ENCODE data around the gene SMIM23. TPM values are rescaled to one million over a fixed set of nuclear protein-coding genes. Genes with fewer than 3 reads are reported as not detected.

The SMIM23 gene
- total RNA-seq, 1 donor from 2014 or later: not detected

DNA sequence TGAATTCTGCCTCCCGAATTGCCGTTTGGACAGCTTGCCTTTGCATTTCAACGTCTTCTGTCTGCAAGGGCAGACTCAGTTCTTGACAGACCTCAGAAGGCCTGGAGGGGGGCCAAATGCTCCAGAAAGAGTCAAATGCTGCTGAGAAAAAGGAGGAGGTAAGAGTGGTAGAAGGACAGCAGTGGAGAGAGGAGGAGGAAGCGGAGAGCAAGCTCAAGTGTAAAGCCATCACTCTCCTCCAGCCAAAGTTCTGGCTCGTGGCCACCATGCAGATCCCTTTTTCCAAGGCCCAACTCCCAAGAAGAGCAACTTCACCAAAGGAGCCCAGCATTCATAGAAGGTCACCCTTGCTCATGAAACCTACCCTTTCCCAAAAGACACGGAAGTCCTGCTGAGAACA, 36.9 kb upstream of the SMIM23 start:
- Histone ChIP-seq H3K4me2 (no peak overlapping the region), H3F3A (ENCODE audit: low read depth) (no peaks in the 10 kb centered on the region), H3K27ac (no peak overlapping the region), H2AFZ (replicated peaks) (no peak overlapping the region), H3K9me3 (ENCODE audit: low read depth) (no peaks in the 10 kb centered on the region), H3K4me3 (no peak overlapping the region), H3K27me3 (no peaks in the 10 kb centered on the region), H3K9ac (no peak overlapping the region), H3K36me3 (no peaks in the 10 kb centered on the region), H4K20me1 (ENCODE audit: low read depth) (no peaks in the 10 kb centered on the region), H3K79me2 (ENCODE audit: low read depth) (no peaks in the 10 kb centered on the region), H3K4me1 (no peaks in the 10 kb centered on the region)
- Mint-ChIP-seq H3K36me3 (no peaks in the 10 kb centered on the region), H3K27ac (no peak overlapping the region), H3K4me3 (no peak overlapping the region), H3K9me3 (no peaks in the 10 kb centered on the region), H3K4me1 (peaks cover 9% of the 10 kb centered on the region), H3K27me3 (ENCODE audit: insufficient read depth, low read depth) (peaks cover 9% of the 10 kb centered on the region)
- no peak for DNase-seq (ENCODE audit: low spot score)
- TF ChIP-seq, protein P1, sequence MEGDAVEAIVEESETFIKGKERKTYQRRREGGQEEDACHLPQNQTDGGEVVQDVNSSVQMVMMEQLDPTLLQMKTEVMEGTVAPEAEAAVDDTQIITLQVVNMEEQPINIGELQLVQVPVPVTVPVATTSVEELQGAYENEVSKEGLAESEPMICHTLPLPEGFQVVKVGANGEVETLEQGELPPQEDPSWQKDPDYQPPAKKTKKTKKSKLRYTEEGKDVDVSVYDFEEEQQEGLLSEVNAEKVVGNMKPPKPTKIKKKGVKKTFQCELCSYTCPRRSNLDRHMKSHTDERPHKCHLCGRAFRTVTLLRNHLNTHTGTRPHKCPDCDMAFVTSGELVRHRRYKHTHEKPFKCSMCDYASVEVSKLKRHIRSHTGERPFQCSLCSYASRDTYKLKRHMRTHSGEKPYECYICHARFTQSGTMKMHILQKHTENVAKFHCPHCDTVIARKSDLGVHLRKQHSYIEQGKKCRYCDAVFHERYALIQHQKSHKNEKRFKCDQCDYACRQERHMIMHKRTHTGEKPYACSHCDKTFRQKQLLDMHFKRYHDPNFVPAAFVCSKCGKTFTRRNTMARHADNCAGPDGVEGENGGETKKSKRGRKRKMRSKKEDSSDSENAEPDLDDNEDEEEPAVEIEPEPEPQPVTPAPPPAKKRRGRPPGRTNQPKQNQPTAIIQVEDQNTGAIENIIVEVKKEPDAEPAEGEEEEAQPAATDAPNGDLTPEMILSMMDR (IDR thresholded peaks at IDR 0.05): no peak
- no peak for TF ChIP-seq EZH2phosphoT487 (IDR thresholded peaks at IDR 0.05)
- TF ChIP-seq EZH2 (IDR thresholded peaks at IDR 0.05): no peak

DNA sequence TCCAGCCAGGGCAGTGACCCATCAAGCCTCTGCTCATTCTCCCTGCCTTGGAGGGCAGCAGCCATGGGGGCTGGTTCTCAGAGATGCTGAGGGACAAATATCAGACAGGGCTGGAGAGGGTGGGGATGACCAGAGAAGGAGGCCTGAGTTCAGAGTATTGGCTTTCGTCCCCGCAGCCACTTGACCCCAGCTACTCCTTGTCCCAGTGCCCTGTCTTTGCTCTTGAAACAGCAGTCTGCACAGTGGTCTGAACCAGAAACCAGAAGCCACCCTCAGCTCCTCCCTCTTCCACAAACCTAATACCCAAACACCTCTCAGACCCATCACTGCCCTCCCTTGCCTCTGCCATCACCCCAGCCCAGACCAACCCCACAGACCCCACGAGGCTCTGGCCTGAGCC, 36.3 kb upstream of the SMIM23 start:
- no peaks in the 10 kb centered on the region for H3K36me3 Mint-ChIP-seq
- DNase-seq (ENCODE audit: low spot score): no peak
- H3K27ac Mint-ChIP-seq: no peak overlapping the region
- peaks cover 9% of the 10 kb centered on the region for H3K27me3 Mint-ChIP-seq (ENCODE audit: insufficient read depth, low read depth)
- H2AFZ ChIP-seq (replicated peaks): no peak overlapping the region
- no peaks in the 10 kb centered on the region for H3K4me1 ChIP-seq
- H3K9me3 ChIP-seq (ENCODE audit: low read depth): no peaks in the 10 kb centered on the region
- no peak overlapping the region for H3K4me2 ChIP-seq
- H3K36me3 ChIP-seq: no peaks in the 10 kb centered on the region
- H3K27me3 ChIP-seq: no peaks in the 10 kb centered on the region
- H3K9ac ChIP-seq: no peak overlapping the region
- no peaks in the 10 kb centered on the region for H3K9me3 Mint-ChIP-seq
- H3K4me3 ChIP-seq: no peak overlapping the region
- no peak overlapping the region for H3K4me3 Mint-ChIP-seq
- H3F3A ChIP-seq (ENCODE audit: low read depth): no peaks in the 10 kb centered on the region
- H3K4me1 Mint-ChIP-seq: peaks cover 9% of the 10 kb centered on the region
- H4K20me1 ChIP-seq (ENCODE audit: low read depth): no peaks in the 10 kb centered on the region
- no peaks in the 10 kb centered on the region for H3K79me2 ChIP-seq (ENCODE audit: low read depth)
- no peak overlapping the region for H3K27ac ChIP-seq
- TF ChIP-seq, protein P1 (IDR thresholded peaks at IDR 0.05): no peak
- TF ChIP-seq EZH2 (IDR thresholded peaks at IDR 0.05) (no peak), EZH2phosphoT487 (IDR thresholded peaks at IDR 0.05) (no peak)

DNA sequence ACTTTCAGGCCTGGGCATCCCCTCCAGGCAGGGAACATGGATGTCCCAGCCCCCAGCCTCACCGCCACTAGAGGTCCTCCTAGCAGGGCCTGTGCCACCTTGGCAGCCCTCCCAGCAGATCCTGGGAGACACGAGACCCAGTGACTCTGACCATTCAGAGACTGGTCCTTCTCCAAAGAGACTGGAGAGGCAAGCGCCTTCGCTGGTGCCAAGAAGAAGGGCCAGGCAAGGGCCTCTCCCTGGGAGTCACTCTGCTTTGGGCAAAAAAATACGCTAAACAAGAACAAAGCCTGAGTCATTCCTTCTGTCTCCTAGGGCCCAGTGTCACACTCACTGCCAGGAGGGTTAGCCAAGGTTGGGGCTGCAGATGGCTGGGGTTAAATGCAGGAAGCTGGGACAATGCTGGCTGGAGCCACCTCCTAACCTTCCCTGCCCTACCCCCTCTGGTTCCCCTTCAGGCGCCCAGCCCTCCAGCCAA, 35.3 kb upstream of the SMIM23 start:
- no peak overlapping the region for H3K4me3 Mint-ChIP-seq
- H3K4me2 ChIP-seq: no peak overlapping the region
- TF ChIP-seq, protein P1 (IDR thresholded peaks at IDR 0.05): peak; percentile 48
- TF ChIP-seq EZH2 (IDR thresholded peaks at IDR 0.05): no peak
- H4K20me1 ChIP-seq (ENCODE audit: low read depth): no peaks in the 10 kb centered on the region
- H3K27ac Mint-ChIP-seq: no peak overlapping the region
- H3K9ac ChIP-seq: no peak overlapping the region
- no peaks in the 10 kb centered on the region for H3K4me1 ChIP-seq
- H3K36me3 Mint-ChIP-seq: no peaks in the 10 kb centered on the region
- peaks cover 10% of the 10 kb centered on the region for H3K27me3 Mint-ChIP-seq (ENCODE audit: insufficient read depth, low read depth)
- H3K4me3 ChIP-seq: no peak overlapping the region
- H3K4me1 Mint-ChIP-seq: peaks cover 9% of the 10 kb centered on the region
- no peaks in the 10 kb centered on the region for H3K36me3 ChIP-seq
- H2AFZ ChIP-seq (replicated peaks): no peak overlapping the region
- H3K27me3 ChIP-seq: no peaks in the 10 kb centered on the region
- H3K9me3 Mint-ChIP-seq: no peaks in the 10 kb centered on the region
- no peaks in the 10 kb centered on the region for H3F3A ChIP-seq (ENCODE audit: low read depth)
- no peaks in the 10 kb centered on the region for H3K79me2 ChIP-seq (ENCODE audit: low read depth)
- H3K27ac ChIP-seq: no peak overlapping the region
- no peaks in the 10 kb centered on the region for H3K9me3 ChIP-seq (ENCODE audit: low read depth)
- DNase-seq (ENCODE audit: low spot score): peak; percentile 43

Measured in neural progenitor cell (in vitro differentiated cells).